AG09319 (cell line): ENCODE results near the gene KCTD10.
"Not testable (repeated sequence)": the region's sequence is repeated elsewhere in the genome, so short reads cannot be mapped to it uniquely, and the experiment has no call there.

ENCODE experiments used
- DNase-seq: peaks from one replicate; pipeline ENCODE4 v3.0.0-alpha.2; 2010; ENCODE audit warnings: low read depth; ENCODE audit errors: extremely low read depth
- TF ChIP-seq, protein P1 (sequence below): IDR thresholded peaks from 2 replicates; pipeline ENCODE4 v1.5.1; 2011; ENCODE audit warnings: low read depth, mild to moderate bottlenecking, inconsistent platforms, low read length, moderate library complexity

The KCTD10 gene

DNA sequence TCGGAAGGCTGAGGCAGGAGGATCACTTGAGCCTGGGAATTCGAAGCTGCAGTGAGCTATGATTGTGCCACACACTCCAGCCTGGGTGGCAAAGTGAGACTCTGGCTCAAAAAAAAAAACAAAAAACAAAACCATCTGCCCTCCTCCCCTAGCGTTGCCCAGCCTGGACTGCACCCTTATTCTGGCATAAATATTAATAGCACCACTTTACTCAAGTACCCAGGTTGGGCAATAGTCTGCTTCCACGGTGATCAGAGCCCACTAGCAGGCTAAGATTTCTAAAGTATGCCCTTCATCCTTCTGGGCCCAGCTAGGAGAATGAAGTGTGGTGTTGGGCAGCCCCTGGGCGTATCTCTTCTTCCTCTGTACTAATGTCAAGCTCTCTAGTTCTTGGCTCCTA is 33.3 kb downstream of the KCTD10 start:
- TF ChIP-seq, protein P1, sequence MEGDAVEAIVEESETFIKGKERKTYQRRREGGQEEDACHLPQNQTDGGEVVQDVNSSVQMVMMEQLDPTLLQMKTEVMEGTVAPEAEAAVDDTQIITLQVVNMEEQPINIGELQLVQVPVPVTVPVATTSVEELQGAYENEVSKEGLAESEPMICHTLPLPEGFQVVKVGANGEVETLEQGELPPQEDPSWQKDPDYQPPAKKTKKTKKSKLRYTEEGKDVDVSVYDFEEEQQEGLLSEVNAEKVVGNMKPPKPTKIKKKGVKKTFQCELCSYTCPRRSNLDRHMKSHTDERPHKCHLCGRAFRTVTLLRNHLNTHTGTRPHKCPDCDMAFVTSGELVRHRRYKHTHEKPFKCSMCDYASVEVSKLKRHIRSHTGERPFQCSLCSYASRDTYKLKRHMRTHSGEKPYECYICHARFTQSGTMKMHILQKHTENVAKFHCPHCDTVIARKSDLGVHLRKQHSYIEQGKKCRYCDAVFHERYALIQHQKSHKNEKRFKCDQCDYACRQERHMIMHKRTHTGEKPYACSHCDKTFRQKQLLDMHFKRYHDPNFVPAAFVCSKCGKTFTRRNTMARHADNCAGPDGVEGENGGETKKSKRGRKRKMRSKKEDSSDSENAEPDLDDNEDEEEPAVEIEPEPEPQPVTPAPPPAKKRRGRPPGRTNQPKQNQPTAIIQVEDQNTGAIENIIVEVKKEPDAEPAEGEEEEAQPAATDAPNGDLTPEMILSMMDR: no peak
- no peak for DNase-seq

GRCh38 chr12:109440851-109441490 is 36.1 kb downstream of the KCTD10 start:
- TF ChIP-seq, protein P1: no peak
- DNase-seq: no peak

DNA sequence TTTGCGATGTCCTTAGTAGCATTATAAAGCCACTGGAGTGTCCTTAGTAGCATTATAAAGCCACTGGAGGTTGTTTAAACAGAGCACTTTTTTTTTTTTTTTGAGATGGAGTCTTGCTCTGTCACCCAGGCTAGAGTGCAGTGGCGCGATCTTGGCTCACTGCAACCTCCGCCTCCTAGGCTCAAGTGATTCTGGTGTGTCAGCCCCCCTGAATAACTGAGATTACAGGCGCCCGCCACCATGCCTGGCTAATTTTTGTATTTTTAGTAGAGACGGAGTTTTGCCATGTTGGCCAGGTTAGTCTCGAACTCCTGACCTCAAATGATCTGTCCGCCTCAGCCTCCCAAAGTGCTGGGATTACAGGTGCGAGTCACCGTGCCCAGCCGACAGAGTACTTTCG is 37.1 kb downstream of the KCTD10 start:
- DNase-seq: not testable (repeated sequence)

GRCh38 chr12:109439181-109439580 is 37.9 kb downstream of the KCTD10 start:
- DNase-seq: no peak
- TF ChIP-seq, protein P1: no peak

DNA sequence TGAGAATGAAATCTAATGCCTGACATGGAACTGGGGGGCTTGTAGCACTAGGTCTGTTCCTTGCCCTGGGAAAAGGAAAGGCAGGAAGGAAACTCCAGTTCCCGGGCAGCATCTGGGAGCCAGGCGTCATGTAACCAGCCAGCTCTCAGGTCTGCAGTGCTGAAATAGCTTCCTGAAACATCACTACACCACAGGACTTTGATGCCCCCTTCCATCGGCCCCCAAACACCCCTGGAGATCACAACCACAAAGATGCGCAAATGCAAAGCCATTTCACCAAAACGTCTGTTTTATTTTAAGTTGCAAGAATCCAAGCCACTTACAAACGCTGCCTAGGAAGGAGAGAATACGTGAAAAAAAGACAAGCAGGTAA is 40.9 kb downstream of the KCTD10 start:
- no peak for DNase-seq
- TF ChIP-seq, protein P1: no peak

GRCh38 chr12:109435428-109436187 is 41.5 kb downstream of the KCTD10 start:
- DNase-seq: no peak
- TF ChIP-seq, protein P1: no peak

DNA sequence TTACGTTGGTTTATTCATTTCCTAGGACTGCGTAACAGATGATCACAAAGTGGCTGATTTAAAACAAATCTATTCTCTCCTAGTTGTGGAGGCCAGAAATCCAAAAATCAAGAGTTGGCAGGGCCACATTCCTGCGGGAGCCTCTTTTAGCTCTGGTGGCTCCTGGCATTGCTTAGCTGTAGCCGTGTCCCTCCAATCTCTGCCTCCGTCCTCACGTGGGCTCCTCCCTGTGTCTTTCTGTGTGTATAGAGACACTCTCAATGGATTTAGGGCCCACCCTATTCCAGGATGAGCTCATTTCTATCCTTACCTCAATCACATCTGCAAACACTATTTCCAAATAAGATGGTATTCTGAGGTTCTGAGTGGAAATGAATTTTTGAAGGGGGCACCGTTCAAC is 42.5 kb downstream of the KCTD10 start:
- TF ChIP-seq, protein P1: no peak
- DNase-seq: no peak
